Ovary (tissue), 3 donors: ENCODE results near the gene EFCAB6.

Experiments
- CTCF ChIP-seq, 3 donors: fragments of 450-650 bp in 2 of 3; fragments of 200-600 bp in 1 of 3; IDR thresholded peaks; one replicate each; pipeline versions ENCODE4 v1.5.1 to v1.8.0; 2016 to 2022; ENCODE audit warnings: antibody characterized with exemption in 3 of 3, mild to moderate bottlenecking in 1 of 3
- POLR2A ChIP-seq: fragments of 450-650 bp; IDR thresholded peaks from one replicate; pipeline ENCODE4 v1.6.1; 2017; ENCODE audit warnings: antibody characterized with exemption, mild to moderate bottlenecking, moderate library complexity
- donor health status: DM: no; HTN: no; CAD: no.

GRCh38 chr22:43504666-43505261 is 307.3 kb downstream of the EFCAB6 start:
- no peak for TF ChIP-seq CTCF (IDR thresholded peaks at IDR 0.05)
- TF ChIP-seq POLR2A = no peak
